Ecto neural progenitor cell (in vitro differentiated cells): ENCODE measurements around the gene RAC2.

Source experiments
- DNase-seq: peaks from one replicate; pipeline ENCODE4 v3.0.0-alpha.2; 2018; ENCODE audit warnings: low spot score

The RAC2 gene

DNA sequence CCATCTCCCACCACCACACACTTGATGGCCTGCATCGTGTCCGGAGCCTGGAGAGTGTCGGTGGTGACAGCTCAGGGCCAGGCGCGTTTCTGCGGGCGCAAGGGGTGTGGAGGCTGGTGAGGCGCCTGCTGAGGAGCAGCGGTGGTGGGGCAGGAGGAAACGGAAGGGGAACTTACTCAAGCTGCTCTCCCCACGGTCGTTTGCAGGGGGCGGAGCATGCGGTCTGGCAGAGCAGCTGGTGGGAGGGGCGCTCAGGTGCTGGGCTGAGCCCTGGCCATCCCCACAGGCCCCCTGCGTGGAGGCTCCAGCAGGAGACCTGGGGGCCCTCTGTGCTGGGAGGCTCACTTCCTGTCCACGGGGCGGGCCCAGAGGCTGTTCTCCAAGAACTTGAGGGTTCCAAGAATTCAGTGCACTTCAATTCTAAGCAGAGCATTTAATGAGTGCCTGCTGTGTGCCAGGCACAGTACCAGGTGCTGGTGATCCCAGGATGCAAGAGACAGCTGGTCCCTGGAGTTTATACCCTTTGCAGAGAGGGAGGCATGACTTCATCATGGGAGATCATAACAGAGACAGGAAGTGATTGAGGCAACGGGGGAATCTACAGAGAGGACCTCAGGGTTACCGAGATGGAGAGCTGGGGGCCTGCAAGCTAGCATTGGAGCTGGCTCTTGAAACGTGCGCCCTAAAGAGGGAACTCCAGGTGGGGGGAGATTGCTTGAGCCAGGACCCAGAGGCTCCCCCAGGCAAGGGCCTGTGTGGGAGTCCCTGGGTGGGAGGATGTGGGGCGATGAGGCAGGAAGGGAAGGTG, at the start of gene RAC2:
Gene RAC2 (minus strand): TSS at position 156 of the 808 bp plus-strand sequence. CDS start 121 bp downstream, at position 35.
- no peak for DNase-seq

DNA sequence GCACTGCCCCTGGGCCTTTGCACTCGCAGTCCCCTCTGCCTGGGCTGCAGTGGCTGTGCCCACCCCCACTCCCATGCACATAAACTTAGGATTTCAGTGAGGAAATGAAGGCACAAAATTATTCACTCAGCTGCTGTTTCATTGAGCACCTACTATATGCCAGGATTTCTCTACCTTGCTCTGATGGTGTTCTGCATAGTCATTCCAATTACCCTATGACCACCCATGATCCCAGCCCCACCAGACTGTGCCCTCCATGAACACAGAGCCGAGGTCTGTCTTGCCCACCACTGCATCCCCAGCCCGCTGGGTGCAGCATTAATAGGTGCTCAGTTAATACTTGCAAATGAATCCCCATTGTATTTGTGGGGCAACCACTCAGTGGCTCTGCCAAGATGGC, 49.1 kb upstream of the RAC2 start:
- DNase-seq: no peak

DNA sequence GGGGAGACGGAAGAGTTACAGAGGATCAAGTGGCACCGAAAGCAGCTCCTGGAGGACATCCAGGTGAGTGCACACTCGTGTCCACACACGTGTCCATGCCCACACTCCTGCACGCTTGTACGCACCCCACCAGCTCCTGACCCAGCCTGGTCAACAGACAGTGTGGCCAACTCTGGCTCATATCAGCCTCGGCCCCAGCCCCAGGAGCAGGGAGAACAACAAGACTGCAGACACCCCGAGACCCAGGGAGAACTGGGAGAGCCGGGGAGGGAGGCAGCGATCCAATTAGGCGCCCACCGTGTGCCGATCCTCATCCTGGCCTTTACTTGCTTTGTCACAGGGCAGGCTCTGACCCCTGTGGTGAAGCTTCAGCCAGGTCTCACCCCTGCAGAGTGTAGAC, 48.6 kb upstream of the RAC2 start:
- no peak for DNase-seq

DNA sequence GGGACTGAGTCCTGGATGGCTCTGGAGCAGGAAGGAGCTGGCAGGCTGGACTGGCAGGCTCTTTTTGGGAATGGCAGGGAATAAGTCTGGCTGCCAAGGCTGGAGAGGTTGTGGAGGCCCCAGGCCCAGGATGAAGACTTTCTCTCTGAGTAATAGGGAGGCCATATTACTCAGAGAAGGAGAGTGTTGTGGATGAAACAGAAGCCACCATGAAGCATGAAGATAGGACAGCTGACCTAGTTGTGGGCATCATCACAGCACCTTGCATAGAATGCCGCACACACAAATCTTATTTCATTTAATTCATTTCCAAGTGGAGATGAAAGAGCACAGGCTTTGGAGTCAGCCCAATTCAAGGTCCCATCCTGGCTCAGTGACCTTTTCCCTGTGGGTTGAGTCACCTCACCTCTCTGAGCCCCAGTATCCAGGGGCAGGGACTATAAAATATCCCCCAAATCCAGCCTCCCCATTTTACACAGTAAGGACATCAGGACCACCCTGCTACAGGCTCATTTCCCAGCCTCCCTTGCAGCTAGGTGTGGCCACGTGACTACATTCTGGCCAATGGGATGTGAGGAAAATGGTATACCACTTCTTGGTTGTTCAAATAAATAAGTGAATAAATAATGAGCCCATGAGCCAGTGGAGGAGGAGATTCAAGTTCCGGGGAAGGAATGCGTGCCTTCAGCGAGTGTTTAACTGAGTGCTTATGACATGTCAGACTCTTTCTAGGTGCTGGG, 47.7 kb upstream of the RAC2 start:
- no peak for DNase-seq

DNA sequence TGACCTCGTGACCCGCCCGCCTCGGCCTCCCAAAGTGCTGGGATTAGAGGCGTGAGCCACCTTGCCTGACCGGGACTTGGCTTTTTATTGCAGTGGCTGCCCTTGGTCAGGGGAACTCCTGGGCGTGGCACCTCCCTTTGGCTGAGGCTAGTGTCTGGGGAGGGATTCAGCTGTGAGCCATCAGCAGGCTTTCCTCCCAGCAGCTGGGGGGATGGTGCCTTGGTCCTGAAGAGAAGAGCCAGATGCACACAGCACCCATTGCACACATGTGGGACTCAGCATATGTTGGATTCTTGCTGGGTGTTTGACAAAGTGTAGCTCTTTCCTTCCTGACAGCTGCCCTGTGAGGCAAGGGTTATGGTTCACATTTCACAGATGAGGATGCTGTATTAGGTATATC, 46.7 kb upstream of the RAC2 start:
- DNase-seq: no peak

DNA sequence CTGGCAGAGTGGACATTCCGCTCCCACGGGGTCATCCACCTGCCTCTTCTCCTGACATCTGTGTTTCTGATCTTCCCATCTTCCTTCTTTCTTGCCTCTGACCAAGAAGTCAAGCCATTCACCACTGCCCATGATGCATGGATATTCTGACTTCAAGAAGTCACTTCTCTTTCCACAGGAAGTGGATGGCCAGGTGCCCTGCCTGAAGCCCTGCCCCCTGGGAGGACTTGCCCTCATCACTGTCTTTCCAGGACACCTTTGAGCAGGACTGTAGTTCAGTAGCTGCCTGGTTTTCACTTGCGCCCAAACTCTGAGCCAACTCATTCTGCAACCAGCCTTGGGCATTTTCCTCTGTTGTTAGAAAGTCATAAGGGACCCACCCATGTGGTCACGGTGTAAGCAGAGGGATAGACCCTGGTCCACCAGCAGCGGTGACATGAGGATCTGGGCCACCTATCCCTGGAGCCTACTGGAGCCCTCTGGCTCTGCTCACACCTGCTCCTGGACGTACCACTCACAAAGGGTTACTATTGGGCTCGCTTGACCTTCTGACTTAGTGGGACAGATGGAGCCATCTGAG, 45.2 kb upstream of the RAC2 start:
- DNase-seq: no peak

DNA sequence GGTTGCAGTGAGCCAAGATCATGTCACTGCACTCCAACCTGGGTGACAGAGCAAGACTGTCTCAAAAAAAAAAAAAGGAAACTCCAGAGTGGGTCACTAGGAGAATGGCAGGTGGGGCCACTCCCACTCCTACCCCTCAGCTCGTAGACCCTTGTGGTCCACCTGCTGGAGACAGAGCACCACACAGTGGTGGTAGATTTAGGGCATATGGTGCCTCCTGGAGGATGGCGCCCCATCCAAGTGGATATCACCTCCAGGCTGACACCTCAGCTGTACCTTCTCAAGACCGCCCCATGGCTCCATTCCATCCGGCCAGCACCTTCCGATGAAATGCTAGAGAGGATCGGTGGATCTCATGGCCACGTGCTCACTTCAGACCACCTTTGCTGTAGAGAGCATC, 44.5 kb upstream of the RAC2 start:
- DNase-seq: no peak

DNA sequence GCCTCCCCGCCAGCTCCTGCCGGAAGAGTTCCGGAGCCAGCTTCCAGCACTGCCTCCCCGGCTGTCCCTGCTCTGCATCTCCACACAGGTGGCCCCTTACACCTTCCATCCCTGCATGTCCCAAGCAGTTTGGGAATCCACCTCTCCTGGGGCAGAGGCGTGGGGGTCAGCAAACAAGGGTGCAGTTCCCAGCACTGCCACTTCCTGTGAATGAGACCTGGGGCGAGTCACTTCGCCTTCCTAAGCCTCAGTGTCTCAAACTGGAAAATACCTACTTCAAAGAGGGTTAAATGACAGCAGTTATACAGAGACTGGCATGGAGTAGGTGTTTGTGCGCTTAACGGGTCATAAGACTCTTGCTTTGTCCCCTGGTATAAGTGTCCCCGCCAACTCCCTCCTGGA, 43.5 kb upstream of the RAC2 start:
- no peak for DNase-seq

DNA sequence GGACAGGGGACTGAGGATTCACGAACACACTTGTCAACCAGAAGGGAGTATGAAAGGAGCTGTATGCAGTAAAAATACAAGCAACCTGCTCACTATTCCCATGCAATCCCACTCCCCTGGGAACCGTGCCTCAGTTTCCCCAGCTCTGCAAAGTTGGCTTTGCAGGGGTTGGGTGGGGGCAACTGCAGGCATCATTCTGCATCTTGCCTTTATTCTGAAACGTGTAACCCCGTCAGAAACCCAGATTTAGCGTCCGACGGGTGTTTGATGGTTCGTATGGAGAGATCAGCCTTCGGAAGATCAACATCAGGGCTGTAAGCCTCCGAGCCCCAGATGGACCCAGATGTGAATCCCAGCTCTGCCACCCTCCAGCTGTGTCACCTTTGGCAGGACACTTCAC, 41.9 kb upstream of the RAC2 start:
- DNase-seq: no peak

DNA sequence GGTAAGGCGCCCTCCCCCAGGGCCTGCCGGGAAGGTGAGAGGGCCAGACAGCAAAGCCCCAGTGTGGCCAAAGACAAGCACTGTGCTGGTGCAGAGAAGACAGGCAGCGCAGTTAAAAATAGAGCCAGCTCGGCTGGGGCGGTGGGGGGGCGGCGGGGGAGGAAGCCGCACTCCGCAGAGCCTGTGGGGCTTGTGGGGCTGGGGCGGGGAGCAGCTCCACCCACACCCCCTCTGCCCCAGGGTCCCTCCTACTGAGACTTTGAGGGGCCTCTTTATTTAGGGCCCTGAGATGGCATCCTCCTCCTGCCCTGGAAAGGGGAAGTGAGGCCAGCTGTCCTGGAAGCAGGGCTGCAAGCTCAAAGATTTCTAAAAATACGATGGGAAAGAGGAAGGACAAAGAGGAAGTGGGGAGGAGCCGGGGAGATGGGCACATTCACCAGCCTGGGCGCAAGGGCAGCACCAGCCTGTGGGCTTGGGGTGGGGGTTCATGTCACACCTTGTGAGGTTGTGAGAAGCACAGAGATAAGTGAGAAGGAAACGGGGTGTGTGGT, 40.8 kb upstream of the RAC2 start:
- DNase-seq: no peak

DNA sequence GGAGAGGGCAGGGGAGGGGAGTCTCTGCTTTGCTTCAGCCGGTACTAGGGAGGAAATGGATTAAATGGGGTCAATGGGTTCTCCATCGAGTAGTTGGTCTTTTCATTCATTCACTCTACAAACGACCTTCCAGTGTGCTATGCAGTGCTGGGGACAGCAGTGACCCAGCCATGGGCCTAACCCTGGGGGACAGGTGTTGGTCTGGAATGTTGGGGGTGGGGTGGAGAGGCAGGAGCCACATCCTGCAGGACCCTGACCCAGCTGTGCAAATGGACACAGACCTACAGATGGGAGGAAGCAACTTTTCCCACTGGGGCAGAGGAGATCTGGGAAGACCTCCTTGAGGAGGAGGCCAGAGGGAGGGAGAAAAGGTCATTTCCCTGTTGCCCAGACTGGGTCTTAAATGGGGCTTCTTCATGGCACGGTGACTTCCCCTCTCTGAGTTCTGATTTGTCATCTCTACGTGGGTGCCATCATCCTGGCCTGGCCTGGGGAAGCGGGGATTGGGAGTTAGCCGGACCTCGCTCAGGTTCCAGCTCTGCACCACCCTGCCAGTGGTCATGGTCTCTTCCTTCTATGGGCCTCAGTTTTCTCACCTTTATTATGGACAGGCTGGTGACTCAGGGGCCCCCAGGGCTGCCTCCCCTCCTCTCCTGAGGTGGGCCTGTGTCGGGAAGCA, 40.2 kb upstream of the RAC2 start:
- no peak for DNase-seq

DNA sequence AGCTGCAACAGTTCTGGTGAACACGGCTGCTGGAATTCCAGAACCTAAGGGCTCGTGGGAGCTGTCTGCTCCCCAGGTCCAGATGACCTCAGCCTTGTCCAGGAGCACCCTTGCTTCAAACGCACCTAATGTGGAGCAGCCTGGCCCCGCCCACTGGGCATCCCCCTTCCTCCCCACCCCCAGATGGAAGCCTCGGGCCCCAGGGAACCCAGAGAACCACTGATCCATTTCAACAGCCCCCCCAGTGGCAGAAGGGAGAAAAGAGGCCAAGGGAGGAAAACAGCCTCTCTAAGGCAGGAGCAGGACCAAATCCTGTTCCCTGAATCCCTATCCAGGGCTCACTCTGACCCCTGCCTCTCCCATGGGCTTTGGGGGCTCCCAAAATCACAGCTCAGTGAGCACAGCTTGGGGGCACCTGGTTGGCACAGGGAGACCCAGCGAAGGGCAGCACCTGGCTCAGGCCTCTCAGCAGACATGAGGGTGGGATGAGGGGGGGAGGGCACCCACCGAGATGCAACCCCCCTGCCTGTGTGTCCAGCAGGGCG, 39.4 kb upstream of the RAC2 start:
- DNase-seq: no peak

DNA sequence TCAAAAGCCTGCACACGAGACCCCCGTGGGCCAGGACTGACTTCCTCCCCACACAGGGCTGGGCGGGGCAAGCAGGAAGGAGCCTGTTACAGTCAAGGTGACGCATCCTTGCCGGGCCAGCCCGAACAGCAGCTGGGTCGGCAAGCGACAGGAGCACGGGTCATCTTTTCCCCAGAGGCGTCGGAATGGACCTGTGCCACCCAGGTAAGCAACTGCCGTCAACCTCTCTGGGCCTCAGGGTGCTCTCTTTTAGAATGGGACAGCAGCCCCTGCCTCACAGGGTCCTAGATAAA, 38.3 kb upstream of the RAC2 start, which contains the start of gene CYTH4:
Gene CYTH4 (plus strand): TSS at position 124 of the 293 bp plus-strand sequence. CDS start 62 bp downstream, at position 186.
- DNase-seq: no peak

DNA sequence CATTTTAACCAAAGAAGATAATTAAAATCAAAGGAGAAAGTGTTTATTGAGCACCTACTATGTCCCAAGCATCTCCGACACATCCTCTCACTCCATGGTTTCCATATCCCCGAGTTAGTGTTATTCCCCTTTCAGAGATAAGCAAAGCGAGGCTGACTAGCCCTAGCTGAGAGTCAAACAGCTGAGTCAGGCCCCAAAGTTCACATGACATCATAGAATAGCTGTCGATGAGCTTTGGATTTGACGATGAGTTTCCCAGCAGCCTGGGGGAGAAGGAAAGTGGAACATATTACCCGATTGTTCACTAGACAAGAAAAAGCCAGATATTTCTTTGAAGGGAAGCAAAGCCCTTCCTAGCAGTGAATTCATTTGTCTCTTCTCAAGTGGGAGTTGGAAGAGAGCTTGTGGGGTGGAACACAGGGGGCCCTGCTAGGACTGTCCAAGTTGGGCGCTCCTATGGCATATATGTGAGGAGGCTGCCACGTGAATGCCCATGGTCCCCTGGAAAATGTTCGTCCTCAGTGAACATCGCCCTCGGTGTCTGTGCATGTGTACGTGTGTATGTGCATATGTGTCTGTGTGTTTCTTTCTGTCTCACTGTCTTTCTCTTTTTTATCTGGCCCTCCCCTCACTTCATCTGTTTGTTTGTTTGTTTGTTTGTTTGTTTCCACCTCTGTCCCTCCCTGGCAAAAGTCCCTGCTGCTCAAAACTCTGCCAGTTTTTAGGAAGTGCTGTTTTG, 37.7 kb upstream of the RAC2 start:
- DNase-seq: no peak

DNA sequence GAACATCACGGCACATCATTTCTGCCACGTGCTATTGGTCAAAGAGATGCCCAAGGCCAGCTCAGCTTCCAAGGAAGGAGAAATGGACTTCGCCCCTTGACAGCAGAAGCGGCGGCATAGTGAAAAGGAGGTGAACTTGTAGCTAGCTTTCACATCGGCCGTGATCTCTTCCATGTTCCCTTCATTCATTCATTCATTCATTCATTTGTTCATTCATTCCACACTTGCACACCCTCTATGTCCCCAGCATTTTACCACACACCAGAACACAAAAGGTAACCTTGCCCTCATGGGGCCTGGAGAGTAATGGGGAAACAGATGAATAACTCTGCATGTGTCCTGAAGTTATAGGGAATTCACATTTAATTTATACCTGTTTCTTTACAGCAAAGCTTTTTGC, 37.1 kb upstream of the RAC2 start:
- no peak for DNase-seq

DNA sequence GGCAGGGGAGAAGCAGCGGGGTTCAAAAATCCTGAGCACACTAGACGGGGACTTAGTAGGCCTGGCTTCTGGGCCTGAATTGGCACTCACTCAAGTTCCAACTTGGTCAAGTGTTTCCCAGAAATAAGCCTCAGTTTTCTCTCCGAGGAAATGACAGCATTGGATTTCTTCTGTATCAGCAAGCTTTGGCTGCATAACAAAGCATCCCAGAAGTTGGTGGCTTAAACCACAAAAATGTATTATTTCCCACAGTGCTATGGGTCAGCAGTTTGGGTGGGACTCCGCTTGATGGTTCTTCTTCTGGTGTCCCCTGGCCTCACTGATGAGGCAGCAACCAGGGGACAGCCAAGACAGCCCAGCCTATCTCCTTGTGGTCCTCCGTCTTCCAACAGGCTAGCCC, 36.6 kb upstream of the RAC2 start:
- DNase-seq: no peak

DNA sequence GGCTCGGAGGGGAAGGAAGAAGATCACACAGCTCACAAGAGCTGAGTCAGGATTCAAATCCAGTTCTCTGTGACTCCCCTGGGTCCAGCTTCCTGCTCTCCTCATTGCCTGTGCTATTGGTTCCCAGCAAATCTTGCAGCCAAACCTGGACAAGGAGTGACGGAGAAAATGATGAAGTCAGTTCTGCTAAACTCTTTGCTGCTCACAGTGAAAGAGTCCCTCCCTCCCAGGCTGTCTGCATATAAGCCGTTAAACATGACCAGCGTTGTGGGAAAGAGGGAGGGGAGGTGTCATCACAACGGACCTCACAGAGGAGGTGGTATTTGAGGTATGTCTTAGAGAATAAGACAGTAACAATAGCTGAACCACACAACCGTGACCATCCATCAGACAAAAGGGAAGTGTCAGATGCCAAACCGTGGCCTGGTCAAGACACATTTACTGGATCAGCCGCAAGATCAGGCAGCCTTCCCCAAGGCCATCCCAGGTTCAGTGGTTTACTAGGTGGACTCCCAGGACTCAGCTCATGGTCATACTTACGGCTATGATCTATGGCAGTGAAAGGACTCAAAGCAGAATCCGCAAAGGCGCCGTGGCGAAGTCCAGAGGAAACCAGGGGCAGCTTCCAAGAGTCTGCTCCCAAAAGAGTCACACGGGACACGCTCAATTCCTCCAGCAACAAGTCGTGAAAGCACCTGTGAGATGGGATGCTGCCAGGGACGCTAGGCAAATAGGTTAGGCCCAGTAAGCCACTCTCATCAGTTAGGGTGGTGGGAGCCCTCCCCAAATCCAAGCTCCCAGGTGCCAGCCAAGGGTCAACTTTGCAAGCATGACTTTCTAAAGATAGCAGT, 35.5 kb upstream of the RAC2 start:
- DNase-seq: no peak

DNA sequence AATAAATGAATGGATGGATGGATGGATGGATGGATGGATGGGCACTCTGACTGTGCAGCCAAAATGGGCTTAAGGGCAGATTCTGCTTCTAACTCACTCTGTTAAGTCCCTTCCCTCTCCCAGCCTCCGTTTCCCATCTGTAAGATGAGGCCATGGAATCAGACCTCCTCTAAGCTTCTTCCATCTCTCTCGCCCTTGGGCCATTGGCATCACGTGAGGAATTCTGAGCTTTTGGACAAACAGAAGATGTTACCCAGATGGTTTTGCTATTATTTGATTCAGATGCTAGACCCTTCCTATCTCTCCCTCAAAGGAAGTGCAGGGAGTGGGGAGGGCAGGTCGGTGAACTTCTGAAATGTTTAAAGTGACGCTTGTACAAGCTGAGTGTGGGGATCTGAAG, 34.2 kb upstream of the RAC2 start:
- no peak for DNase-seq

DNA sequence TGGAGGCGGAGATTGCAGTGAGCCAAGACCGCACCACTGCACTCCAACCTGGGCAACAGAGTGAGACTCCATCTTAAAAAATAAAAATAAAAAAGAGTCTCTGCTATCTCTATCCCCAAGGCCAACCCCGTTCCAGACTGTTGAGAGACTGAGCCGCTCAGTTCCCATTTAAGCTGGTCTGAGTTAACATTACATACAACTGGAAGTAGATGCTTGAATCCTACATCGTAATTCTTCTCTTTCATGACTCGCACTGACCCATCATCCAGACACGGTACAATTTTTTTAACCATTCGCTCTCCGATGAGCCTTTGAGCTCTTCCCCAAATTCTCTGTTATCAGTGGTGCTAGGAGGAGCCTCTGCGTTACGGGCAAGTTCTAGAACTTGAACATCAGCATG, 33.3 kb upstream of the RAC2 start:
- DNase-seq: no peak

DNA sequence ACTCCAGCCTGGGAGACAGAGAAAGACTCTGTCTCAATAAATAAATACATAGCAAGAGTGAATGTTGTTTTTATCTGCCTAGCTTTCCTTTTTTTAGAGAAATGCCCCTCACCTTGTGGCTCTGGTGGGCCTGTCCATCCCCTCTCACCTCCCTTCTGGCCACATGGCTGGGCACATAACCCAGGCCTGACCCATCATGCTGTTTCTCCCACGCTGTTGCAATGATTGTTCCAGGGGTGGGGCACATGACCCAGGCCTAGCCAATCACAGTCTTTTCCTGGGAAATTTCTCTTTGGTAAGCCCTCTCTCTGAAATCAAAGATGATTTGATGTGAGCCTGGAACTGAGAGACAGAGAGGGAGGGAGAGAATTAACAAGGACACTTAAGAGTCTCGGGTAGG, 32.7 kb upstream of the RAC2 start:
- DNase-seq: no peak

DNA sequence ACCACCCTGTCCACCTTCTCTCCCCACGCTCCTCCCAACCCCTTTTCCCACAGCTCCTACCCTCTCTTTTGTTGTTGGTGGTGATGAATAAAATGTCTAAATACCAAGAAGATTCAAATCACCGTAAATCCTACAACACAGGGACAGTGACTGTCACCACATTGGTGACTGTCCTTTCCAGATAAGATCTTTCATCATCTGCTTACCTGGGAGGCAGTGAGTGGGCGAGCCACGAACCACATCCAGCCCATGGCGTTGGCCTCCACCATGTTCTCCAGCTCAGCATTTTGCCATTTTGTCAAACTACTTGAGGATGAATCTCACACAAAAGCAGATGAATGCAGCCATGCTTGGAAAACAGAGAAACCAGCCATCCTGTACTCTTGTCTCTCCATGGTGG, 31.6 kb upstream of the RAC2 start:
- no peak for DNase-seq
